CD4-positive, alpha-beta T cell (primary cell): ENCODE data around the gene GPBP1. TPM values are rescaled to one million over a fixed set of nuclear protein-coding genes. Genes with fewer than 3 reads are reported as not detected.
"Not testable (repeated sequence)": the region's sequence is repeated elsewhere in the genome, so short reads cannot be mapped to it uniquely, and the experiment has no call there.

Experiments
- ATAC-seq: fragments of 200-7000 bp; cut with Tn5 transposase; one replicate; pipeline ENCODE4 v1.10.0; 2022; ENCODE audit warnings: mild to moderate bottlenecking; ENCODE audit not compliant: poor library complexity
- CTCF ChIA-PET: fragments of 350-600 bp; sonication (Branson Sonifier 250); formaldehyde crosslinking; loops from one replicate; lab custom pipeline; 2021; ENCODE audit warnings: antibody characterized with exemption, inconsistent platforms; lab: Charles Lee
- POLR2A ChIA-PET: fragments of 350-600 bp; sonication (Branson Sonifier 250); formaldehyde crosslinking; loops from one replicate; lab custom pipeline; 2021; ENCODE audit warnings: antibody characterized with exemption, inconsistent platforms; lab: Charles Lee
- DNase-seq, 14 experiments: peaks; one replicate each; pipeline ENCODE4 v3.0.0-alpha.2; 2013 to 2020; ENCODE audit warnings: mixed read lengths in 2 of 14
- H3K27ac ChIP-seq, 2 donors: one replicate each; pipeline versions ENCODE4 v1.5.1 to v1.7.0; 2013; ENCODE audit warnings: low read length in 2 of 2, low read depth in 1 of 2, mild to moderate bottlenecking in 1 of 2
- H3K27me3 ChIP-seq, 2 experiments: 1 replicate in 1 of 2; 2 replicates in 1 of 2; pipeline versions ENCODE4 v1.6.1 to v1.7.0; 2013; ENCODE audit warnings: low read length in 2 of 2, control low read depth in 1 of 2, mild to moderate bottlenecking in 1 of 2, moderate library complexity in 1 of 2; ENCODE audit not compliant: insufficient read depth in 2 of 2, control insufficient read depth in 1 of 2
- H3K36me3 ChIP-seq: one replicate; pipeline ENCODE4 v1.6.1; 2013; ENCODE audit warnings: low read length, control low read depth; ENCODE audit not compliant: insufficient read depth
- H3K4me1 ChIP-seq: one replicate; pipeline ENCODE4 v1.6.1; 2013; ENCODE audit warnings: low read length, control low read depth; ENCODE audit not compliant: insufficient read depth
- H3K4me3 ChIP-seq: one replicate; pipeline ENCODE4 v1.5.1; 2013; ENCODE audit warnings: mild to moderate bottlenecking, low read length, moderate library complexity
- H3K9me3 ChIP-seq, 2 experiments: 1 replicate in 1 of 2; 2 replicates in 1 of 2; pipeline versions ENCODE4 v1.6.1 to v1.7.0; 2013; ENCODE audit warnings: low read length in 2 of 2, mild to moderate bottlenecking in 2 of 2, control low read depth in 1 of 2, moderate library complexity in 1 of 2; ENCODE audit not compliant: control insufficient read depth in 1 of 2, insufficient read depth in 1 of 2
- H3K27ac Mint-ChIP-seq: one replicate; pipeline ENCODE4 v1.8.0; 2020; ENCODE audit warnings: mixed read lengths
- H3K27me3 Mint-ChIP-seq: one replicate; pipeline ENCODE4 v1.8.0; 2021; ENCODE audit warnings: mixed read lengths
- H3K36me3 Mint-ChIP-seq: one replicate; pipeline ENCODE4 v1.8.0; 2021; ENCODE audit warnings: low read depth, mixed read lengths
- H3K4me1 Mint-ChIP-seq: one replicate; pipeline ENCODE4 v1.8.0; 2021; ENCODE audit warnings: low read depth, mixed read lengths
- H3K4me3 Mint-ChIP-seq: one replicate; pipeline ENCODE4 v1.8.0; 2020; ENCODE audit warnings: mild to moderate bottlenecking, mixed read lengths
- H3K9me3 Mint-ChIP-seq: one replicate; pipeline ENCODE4 v1.8.0; 2020; ENCODE audit warnings: mixed read lengths
- intact Hi-C, 2 experiments: fragments of 100-400 bp; cut with DNase I in 1 of 2; cut with micrococcal nuclease in 1 of 2; formaldehyde crosslinking; loops; one replicate each; pipeline versions ENCODE4 v1.15.1 to v1.9.0; 2023 to 2025; cut with DNase I, micrococcal nuclease
- total RNA-seq, 174 experiments: library from RNA in 2 of 174; stranded (reverse) in 2 of 174; gene quantifications; one replicate each; pipeline ENCODE4 v1.2.3 and lab custom pipeline; 2021 to 2026
- TF ChIP-seq, protein P1 (sequence below): fragments of 200-600 bp; IDR thresholded peaks from one replicate; pipeline ENCODE4 v1.8.0; 2022; ENCODE audit warnings: antibody characterized with exemption, mild to moderate bottlenecking

The GPBP1 gene
- total RNA-seq, 2 experiments from 2014 or later: 136 to 137 TPM

DNA sequence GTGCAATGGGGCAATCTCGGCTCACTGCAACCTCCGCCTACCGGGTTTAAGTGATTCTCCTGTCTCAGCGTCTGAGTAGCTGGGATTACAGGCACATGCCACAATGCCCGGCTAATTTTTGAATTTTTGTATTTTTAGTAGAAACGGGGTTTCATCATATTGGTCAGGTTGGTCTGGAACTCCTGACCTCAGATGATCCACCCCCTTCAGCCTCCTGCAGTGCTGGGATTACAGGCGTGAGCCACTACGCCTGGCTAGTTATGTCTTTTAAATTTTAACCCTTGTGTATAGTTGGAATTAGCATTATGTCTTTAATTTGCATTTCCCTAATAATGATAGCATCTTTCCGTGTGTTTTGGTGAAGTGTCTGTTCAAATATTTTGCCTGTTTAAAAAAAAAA is 11.5 kb downstream of the GPBP1 start:
- ChIA-PET CTCF (no interaction called here), POLR2A (no interaction called here)
- Histone ChIP-seq H3K9me3 (no peaks in the 10 kb centered on the region), H3K4me1 (peaks cover 84% of the 10 kb centered on the region), H3K4me3 (no peak overlapping the region), H3K27me3 (no peaks in the 10 kb centered on the region), H3K36me3 (peaks cover 24% of the 10 kb centered on the region), H3K27ac (no peak overlapping the region)
- Mint-ChIP-seq H3K4me3 (peak overlapping the region; percentile 55), H3K27me3 (no peaks in the 10 kb centered on the region), H3K9me3 (no peaks in the 10 kb centered on the region), H3K27ac (peak overlapping the region; percentile 61), H3K36me3 (peaks cover 66% of the 10 kb centered on the region), H3K4me1 (peaks cover 84% of the 10 kb centered on the region)
- DNase-seq (no peak), ATAC-seq (no peak)
- TF ChIP-seq, protein P1, sequence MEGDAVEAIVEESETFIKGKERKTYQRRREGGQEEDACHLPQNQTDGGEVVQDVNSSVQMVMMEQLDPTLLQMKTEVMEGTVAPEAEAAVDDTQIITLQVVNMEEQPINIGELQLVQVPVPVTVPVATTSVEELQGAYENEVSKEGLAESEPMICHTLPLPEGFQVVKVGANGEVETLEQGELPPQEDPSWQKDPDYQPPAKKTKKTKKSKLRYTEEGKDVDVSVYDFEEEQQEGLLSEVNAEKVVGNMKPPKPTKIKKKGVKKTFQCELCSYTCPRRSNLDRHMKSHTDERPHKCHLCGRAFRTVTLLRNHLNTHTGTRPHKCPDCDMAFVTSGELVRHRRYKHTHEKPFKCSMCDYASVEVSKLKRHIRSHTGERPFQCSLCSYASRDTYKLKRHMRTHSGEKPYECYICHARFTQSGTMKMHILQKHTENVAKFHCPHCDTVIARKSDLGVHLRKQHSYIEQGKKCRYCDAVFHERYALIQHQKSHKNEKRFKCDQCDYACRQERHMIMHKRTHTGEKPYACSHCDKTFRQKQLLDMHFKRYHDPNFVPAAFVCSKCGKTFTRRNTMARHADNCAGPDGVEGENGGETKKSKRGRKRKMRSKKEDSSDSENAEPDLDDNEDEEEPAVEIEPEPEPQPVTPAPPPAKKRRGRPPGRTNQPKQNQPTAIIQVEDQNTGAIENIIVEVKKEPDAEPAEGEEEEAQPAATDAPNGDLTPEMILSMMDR: no peak
- intact Hi-C loops: no loop called here

DNA sequence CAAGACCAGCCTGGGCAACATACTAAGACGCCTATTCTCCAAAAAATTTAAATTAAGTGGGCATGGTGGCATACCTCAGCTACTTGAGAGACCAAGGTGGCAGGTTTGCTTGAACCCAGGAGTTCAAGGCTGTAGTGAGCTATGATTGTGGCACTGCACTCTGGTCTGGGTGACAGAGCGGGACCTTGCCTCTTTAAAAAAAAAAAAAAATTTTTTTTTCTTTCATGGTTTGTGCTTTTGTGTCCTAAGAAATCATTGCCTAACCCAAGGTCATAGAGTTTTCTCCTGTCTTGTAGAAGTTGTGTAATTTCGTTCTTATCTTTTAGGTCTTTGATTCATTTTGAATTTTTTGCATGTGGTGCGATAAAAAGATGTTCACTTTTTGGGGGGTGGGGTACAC is 12.3 kb downstream of the GPBP1 start:
- H3K36me3 Mint-ChIP-seq: peaks cover 58% of the 10 kb centered on the region
- ATAC-seq (no peak), DNase-seq (no peak)
- POLR2A ChIA-PET: no interaction called here
- Histone ChIP-seq H3K27ac (no peak overlapping the region), H3K4me1 (peaks cover 84% of the 10 kb centered on the region), H3K36me3 (peaks cover 24% of the 10 kb centered on the region), H3K4me3 (no peak overlapping the region), H3K27me3 (no peaks in the 10 kb centered on the region), H3K9me3 (no peaks in the 10 kb centered on the region)
- H3K4me3 Mint-ChIP-seq: peak overlapping the region; percentile 66
- H3K4me1 Mint-ChIP-seq: peaks cover 75% of the 10 kb centered on the region
- intact Hi-C loops: no loop called here
- H3K9me3 Mint-ChIP-seq: no peaks in the 10 kb centered on the region
- no peaks in the 10 kb centered on the region for H3K27me3 Mint-ChIP-seq
- H3K27ac Mint-ChIP-seq: peak overlapping the region; percentile 70
- CTCF ChIA-PET: no interaction called here
- TF ChIP-seq, protein P1: no peak

DNA sequence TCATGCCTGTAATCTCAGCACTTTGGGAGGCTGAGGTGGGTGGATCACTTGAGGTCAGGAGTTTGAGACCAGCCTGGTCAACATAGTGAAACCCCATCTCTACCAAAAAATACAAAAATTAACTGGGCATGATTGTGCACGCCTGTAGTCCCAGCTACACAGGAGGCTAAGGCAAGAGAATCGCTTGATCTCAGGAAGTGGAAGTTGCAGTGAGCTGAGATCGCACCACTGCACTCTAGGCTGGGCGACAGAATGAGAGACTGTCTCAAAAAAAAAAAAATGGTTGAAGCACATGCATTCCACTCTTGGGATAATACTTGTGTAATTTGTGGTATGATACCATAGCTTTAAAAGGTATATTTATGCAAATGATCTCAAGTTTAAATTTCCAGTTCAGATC is 14.1 kb downstream of the GPBP1 start:
- H3K9me3 Mint-ChIP-seq, H3K27ac ChIP-seq, H3K27me3 Mint-ChIP-seq, H3K9me3 ChIP-seq, CTCF ChIA-PET, H3K4me3 ChIP-seq, H3K27me3 ChIP-seq: not testable (repeated sequence)
- intact Hi-C loops: loop anchor here in 1 of 2 experiments (2.0 kb wide), 1 partner anchor 13 kb away; the partner anchor contains the start of gene GPBP1
- Histone ChIP-seq H3K4me1 (peaks cover 82% of the 10 kb centered on the region), H3K36me3 (peaks cover 21% of the 10 kb centered on the region)
- Mint-ChIP-seq H3K27ac (peak overlapping the region; percentile 70), H3K36me3 (peaks cover 68% of the 10 kb centered on the region), H3K4me1 (peaks cover 80% of the 10 kb centered on the region), H3K4me3 (peak overlapping the region; percentile 71)
- DNase-seq: peak in 6 of 14 experiments; percentile 14 to 47 (median 40)
- ATAC-seq: peak; percentile 74
- POLR2A ChIA-PET: interaction anchor here (0.6 to 3.0 kb wide), 4 partner anchors 11 to 269 kb away, joined by 3 to 15 read pairs (median 4); partner anchors contain the start of gene GPBP1

- H3K36me3 Mint-ChIP-seq: peaks cover 71% of the 10 kb centered on the region
- H3K4me1 ChIP-seq: peaks cover 72% of the 10 kb centered on the region
These were observed 15.7 kb downstream of the GPBP1 start for GRCh38 chr5:57189515-57189914.

More at GRCh38 chr5:57189515-57189914, 15.7 kb downstream of the GPBP1 start:
- Mint-ChIP-seq H3K27me3 (no peaks in the 10 kb centered on the region), H3K27ac (peak overlapping the region; percentile 33), H3K9me3 (no peaks in the 10 kb centered on the region), H3K4me1 (peaks cover 84% of the 10 kb centered on the region), H3K4me3 (peak overlapping the region; percentile 0)
- TF ChIP-seq, protein P1: no peak
- no peak overlapping the region for H3K27ac ChIP-seq
- H3K9me3 ChIP-seq: no peaks in the 10 kb centered on the region
- ChIA-PET POLR2A (interaction anchor here (3.0 kb wide), 1 partner anchor 16 kb away, joined by 15 read pairs; the partner anchor contains the start of gene GPBP1), CTCF (no interaction called here)
- DNase-seq (no peak), ATAC-seq (no peak)
- intact Hi-C loops: loop anchor here in 1 of 2 experiments (2.0 kb wide), 1 partner anchor 15 kb away; the partner anchor contains the start of gene GPBP1
- H3K4me3 ChIP-seq: no peak overlapping the region
- H3K27me3 ChIP-seq: no peaks in the 10 kb centered on the region
- peaks cover 27% of the 10 kb centered on the region for H3K36me3 ChIP-seq
